Suppressor macrophage treated with lipopolysaccharide for 4 hours (primary cell): Measurements from ENCODE around the gene SLC10A4.
"Not testable (repeated sequence)": the region's sequence is repeated elsewhere in the genome, so short reads cannot be mapped to it uniquely, and the experiment has no call there.

Experiments
- DNase-seq: peaks from one replicate; pipeline ENCODE4 v3.0.0-alpha.2; 2020

The SLC10A4 gene, protein sequence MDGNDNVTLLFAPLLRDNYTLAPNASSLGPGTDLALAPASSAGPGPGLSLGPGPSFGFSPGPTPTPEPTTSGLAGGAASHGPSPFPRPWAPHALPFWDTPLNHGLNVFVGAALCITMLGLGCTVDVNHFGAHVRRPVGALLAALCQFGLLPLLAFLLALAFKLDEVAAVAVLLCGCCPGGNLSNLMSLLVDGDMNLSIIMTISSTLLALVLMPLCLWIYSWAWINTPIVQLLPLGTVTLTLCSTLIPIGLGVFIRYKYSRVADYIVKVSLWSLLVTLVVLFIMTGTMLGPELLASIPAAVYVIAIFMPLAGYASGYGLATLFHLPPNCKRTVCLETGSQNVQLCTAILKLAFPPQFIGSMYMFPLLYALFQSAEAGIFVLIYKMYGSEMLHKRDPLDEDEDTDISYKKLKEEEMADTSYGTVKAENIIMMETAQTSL

DNA sequence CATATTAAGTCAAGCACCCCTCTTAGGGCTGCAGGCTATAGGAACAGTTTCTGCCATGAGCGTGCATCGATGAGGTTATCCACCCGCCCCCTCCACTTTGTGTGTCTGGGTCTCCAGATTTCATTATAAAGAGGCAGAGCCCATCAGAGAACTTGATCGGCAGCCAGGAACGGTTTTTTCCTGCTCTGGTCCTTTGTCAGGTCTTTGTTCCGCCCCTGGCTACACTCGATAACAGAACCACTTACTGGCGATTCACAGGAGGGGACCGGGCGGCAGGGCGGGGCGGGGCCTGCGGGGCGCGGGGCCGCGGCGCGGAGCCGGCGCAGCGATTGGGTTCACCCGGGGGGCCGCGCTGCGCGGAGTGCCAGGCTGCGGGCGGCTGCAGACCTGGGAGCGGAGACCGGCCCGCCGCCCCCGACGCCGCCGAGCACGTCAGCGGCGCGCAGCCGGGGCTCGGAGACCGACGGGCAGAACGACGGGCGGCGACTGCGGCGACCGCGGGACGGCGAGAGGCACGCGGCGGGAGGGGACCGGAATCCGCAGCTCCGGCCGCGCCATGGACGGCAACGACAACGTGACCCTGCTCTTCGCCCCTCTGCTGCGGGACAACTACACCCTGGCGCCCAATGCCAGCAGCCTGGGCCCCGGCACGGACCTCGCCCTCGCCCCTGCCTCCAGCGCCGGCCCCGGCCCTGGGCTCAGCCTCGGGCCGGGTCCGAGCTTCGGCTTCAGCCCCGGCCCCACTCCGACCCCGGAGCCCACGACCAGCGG is at the start of gene SLC10A4:
SLC10A4 (plus strand) TSS at position 338 of the 771 bp plus-strand sequence; CDS start at position 557, 219 bp downstream.
- no peak for DNase-seq

DNA sequence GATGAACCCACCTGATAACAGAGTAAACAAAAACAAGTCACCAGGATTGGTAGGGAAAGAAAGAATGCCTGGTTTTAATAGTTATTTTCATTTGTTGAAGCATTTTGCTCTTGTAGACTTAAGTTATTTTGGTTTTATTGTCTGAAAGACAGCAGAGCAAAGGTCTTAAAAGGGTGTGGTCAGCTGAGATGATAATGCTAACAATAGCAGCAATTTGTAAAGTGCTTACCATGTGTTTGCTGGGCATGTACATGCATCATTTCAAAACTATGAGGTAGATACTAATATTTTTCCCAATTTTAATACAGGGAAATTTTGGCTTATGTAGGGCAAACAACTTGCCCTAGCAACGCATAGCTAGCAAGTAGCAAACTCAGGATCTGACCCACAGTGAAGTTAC is 46.8 kb upstream of the SLC10A4 start:
- no peak for DNase-seq

DNA sequence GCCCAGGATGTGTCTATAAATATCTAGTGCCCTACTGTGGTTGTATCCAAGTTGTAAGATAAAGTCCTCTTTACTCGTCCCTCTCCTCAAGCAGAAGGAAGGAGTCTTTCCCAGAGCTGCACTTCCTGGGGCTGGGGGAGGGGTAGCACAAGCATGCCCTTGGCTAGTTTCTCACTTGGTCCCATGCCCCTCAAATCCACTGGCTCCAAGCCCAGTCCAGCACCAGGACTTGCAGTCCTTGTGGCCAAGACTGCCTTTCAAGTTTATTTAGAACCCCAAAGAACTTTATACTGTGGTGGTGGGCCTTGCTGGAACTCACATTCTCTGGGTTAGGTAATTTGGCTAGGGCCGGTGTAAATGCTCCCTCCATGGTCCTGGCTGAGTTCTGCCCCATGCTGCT is 43.2 kb upstream of the SLC10A4 start:
- no peak for DNase-seq

DNA sequence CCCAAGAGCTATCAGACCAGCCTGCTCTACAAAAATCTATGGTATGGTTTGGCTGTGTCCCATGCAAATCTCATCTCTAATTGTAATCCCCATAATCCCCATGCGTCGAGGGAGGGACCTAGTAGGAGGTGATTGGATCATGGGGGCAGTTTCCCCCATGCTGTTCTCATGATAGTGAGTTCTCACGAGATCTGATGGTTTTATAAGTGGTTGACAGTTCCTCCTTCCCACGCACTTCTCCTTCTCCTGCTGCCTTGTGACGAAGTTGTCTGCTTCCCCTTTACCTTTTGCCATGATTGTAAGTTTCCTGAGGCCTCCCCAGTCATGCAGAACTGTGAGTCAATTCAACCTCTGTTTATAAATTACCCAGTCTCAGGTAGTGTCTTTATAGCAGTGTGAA is 42.2 kb upstream of the SLC10A4 start:
- DNase-seq, result peak; percentile 19

DNA sequence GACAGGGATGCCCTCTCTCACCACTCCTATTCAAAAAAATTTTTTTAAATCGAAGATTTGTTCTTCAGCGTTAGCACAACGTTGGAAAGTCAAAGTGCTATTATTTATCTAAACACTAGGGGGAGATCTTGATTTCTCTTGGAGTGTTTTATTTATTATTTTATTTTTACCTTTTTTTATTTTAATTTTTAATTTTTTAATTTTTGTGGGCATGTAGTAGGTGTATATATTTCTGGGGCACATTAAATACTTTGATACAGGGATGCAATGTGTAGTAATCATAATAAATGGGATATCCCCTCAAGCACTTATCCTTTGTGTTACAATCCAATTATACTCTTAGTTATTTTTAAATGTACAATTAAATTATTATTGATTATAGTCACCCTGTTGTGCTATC is 37.4 kb upstream of the SLC10A4 start:
- DNase-seq, result peak; percentile 42

DNA sequence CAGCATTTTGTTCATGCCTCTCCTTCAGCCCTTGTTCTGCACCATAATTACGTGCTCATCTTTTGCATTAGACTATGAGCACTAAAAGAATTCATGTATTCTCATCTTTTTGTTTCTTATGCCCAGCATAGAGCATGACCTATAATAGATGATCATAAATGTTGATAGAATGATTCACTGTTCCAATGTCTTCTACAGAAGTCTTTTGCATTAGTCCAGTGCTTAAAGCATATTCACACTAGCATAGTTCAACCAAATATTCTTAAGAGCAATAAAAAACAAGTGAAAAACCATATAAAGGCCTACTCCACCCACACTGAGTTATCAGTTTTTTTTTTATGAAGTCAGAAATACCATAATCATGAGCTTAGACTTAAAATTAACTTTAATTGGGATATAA is 36.5 kb upstream of the SLC10A4 start:
- no peak for DNase-seq

DNA sequence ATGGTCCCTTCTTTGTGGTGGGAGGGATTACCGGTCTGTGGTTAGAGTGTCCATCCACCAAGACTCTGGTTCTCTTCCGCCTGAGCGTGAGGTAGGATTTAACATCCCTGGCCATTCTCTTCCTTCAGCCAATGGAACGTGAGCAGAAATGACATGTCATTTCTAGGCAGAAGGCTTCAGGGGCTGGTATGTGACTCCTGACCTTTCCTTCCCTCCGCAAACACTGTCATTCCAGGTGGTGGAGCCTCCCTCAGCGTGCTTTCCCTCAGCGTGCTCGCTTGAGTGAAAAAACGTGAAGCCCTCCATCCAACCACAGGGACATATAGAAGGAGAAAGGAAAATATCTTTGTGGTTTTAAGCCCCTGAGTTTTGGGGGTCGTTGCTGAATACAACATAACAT is 34.0 kb upstream of the SLC10A4 start:
- no peak for DNase-seq

DNA sequence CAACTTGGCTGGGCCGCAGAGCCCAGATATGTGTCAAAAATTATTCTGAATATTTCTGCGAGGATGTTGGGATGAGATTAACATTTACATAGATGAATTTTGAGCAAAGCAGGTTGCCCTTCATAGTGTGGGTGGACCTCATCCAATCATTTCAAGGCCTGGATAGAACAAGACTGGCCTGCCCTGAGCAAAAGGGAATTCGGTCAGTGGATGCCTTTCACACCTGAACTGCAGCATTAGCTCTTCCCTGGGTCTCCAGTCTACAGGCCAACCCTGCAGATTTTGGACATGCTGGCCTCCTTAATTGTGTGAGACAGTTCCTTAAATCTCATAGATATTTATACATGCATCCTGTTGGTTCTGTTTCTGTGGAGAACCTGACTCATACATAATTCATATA is 32.4 kb upstream of the SLC10A4 start:
- no peak for DNase-seq

DNA sequence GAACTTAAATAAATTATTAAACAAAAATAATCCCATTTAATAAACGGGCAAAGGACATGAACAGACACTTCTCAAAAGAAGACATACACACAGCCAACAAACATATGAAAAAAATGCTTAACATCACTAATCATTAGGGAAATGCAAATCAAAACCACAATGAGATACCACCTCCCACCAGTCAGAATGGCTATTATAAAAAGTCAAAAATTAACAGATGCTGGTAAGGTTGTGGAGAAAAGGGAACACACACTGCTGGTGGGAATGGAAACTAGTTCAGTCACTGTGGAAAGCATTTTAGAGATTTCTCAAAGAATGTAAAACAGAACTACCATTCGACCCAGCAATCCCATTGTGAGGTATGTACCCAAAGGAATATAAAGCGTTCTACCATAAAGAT is 31.5 kb upstream of the SLC10A4 start:
- not testable (repeated sequence) for DNase-seq

DNA sequence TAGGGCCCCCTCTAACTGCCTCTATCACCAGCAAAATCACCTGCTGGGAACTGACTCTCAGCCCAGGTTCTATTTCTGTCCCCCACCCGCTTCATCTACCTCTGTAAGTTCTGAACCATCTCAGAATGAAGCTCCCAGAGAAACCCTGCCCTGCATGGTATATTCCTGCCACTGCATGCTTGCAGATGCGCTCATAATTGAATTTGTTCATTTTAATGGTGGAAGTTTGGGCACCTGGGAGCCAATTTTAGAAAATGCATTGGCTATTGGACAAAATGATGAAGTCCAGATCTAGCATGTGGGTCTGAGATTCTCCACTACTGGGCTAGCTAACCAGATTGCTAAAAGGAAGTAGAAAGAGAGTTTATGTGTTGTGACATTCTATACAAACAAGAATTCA is 28.6 kb upstream of the SLC10A4 start:
- DNase-seq, result no peak

DNA sequence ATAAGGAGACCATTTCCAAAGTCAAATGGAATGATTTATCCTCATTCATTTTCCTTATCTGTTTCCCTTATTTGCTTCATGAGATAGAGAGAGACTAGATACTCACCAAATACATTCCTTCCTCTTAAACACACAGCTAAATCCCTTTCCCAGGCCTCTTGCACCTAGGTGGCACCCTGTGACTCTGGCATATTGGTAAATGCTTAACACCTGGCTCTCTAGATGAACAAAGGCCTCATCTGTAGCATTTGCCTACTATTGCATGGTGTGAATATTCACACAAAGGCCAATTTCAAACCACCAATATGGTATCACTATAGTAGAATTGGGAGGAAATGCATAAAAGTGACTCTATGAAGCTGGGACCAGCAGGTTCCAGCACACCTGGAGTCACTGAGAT is 22.1 kb upstream of the SLC10A4 start:
- DNase-seq, result no peak

DNA sequence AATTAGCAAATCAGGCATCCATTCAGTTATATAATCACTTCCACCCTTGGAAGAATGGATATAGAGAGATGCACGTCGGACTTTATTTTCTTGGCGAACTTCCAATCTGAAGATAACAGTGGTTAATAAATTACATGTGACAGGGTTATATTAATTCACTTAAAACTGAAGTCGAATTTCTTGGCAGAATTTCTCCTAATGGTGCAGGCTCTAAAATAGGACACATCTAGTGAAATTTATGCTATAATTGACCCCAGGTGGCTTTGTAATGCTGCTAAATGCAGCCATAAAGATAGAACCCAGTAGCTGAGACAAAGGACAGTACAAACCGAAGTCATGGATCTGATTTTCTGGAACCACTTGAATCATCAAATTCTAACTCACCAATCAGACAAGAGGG is 20.8 kb upstream of the SLC10A4 start:
- no peak for DNase-seq

DNA sequence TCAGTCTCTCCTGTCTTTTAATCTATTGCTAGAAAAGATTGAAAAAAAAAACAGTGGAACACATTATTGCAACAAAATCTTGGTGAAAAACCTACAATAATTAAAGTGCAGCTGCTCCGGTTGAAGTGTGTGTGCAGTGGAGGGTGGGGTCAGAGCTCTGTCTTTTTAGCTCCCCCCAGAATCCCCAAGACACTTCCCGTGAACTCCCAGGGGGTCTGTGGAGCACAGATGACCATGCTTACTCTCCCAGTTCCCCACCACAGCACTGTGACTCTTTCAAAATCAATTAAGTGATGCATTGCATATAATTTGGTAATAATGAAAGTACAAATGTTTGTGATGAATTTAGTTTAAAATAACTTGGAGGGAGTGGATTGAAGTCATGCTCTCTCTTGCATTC is 15.7 kb upstream of the SLC10A4 start:
- no peak for DNase-seq

DNA sequence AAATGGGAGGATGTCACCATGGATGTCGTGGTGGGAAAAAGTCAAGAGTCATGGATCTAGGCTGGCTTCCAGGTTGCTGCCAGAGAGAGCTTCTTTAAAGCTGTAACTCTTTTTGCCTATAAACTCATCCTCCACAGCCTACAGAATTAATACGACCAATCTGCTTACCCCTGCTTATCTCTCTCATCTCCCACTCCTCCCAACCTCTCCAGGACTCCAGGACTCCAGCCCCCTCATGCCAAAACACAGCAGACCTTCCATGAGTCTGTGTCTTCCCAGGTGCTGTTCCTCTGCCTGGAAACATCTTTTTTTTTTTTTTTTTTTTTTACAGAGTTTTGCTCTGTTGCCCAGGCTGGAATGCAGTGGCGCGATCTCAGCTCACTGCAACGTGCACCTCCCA is 15.3 kb upstream of the SLC10A4 start:
- no peak for DNase-seq

DNA sequence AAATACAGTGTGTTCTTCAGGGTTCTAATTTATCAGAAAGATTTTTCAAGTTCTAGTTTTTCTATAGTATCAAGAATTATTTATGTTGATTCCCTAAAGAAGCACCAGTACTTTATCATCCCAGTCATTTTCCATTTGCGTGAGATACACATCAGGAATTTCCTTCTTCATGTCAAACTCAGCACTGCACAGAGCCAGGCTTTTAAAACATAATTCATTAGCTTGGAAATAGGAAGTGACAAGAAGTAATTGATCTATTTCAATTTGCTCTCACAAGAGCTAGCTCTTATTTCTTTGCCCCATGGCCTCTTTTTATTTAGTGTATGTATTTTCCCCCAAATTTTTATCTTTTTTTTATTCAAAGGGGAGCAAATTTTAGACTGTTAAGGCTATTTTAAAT is 13.0 kb upstream of the SLC10A4 start:
- no peak for DNase-seq

DNA sequence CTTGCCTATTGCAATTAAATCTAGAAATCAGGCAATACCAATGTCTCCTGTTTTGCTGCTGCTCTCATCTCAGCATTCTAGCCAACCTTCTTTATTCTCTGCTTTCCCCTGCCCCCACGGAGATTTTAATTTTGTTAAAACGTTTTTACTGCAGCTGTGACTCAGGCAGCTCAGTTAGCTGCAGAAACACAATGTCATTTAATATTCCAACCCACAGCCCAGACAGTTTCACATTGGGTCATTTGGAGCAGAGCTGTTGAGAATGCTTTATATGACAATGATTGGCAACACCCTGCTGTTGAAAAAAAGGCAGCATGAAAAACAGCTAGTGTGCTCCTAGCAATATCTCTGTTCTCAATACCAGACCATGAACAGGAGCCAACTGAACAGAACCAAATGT is 12.6 kb upstream of the SLC10A4 start:
- no peak for DNase-seq

DNA sequence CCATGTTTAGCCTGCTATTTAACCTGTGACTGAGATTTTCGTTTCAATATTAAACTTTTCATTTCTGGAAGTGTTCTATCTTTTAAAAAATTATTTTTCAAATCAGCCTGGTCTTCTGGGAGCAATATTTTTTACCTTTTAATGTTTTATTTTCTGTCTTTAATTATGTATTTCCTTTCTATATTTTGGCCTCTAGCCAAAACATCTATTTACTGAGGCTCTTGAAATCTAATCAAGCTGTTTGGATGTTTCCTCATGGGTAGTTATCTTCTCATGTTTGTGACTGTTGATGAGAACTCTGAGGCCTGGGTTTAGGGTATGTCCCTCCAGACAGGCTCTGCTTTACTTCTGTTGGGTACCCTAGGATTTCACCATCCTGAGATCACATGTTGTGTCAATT is 10.3 kb upstream of the SLC10A4 start:
- DNase-seq, result no peak

DNA sequence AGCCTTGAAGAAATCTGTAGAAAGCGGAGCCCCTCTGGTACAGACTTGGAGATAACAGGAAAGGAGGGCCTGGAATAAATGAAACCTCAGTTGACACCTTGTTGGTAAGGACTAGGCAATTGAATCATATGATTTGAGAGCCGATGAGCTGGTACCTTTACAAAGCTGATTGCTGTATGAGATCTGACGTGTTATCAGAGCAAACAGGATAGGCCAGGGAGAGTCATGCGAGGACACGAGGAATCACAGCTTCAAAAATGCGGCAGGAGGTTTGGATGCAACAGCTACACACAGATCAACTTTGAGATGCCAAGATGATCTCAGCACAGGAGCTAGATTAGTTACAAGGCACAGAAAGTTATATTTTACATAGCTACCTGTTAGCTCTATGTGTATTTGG is 7.4 kb upstream of the SLC10A4 start:
- no peak for DNase-seq

DNA sequence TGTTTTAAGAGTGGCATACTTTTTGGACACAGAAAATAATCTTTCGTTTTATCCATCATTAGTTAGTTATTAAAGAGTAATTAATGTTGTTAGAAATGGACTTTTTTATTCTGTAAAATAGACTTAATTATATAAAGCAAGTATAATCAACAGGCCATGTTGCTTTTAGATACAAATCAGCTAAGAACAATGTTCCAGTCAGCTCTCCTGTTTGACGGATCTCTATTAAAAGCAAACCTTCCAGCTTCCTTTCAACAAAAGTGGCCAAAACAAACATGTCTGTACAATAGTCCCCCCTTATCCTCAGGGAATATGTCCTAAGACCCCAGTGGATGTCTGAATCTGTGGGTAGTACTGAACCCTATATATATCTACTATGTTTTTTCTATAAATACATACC is 4.9 kb upstream of the SLC10A4 start:
- no peak for DNase-seq

DNA sequence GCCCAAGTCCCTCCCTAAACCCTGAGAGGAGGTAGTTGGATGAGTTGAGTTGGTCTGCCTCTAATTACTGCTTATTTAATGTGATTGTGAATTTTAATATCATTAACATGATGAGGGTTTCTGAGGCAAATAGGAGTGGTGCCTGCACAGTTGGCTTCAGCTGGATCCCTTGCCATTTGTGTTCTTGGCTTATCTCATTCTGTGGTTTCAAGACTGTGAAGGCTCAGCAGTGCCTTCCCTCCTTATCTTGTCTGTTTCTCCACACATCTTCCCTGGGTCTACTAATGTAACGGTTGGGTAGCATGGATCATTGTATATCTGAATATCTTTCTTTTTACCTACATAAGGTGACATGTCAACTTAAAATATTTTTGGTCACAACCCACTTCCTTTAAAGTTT is 1.6 kb upstream of the SLC10A4 start:
- no peak for DNase-seq

DNA sequence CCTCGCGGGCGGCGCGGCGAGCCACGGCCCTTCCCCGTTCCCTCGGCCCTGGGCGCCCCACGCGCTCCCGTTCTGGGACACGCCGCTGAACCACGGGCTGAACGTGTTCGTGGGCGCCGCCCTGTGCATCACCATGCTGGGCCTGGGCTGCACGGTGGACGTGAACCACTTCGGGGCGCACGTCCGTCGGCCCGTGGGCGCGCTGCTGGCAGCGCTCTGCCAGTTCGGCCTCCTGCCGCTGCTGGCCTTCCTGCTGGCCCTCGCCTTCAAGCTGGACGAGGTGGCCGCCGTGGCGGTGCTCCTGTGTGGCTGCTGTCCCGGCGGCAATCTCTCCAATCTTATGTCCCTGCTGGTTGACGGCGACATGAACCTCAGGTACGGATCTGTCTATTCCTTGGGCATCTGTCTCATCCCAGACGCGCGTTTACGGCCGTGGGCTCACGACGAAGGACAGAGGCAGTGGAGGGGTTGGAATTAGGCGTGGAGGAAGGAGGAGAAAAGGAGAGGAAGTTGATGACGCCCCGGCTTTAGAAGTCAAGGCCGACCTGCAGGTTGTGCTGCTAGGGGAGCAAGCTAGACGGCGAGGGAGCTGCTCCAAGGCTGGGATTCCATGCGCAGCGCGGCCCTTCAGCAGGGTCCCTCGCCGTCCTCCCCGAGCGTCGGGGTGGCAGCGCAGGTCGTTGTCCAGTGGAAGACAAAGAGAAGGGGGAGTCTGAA is 792 bp downstream of the SLC10A4 start:
- peak; percentile 5 for DNase-seq

DNA sequence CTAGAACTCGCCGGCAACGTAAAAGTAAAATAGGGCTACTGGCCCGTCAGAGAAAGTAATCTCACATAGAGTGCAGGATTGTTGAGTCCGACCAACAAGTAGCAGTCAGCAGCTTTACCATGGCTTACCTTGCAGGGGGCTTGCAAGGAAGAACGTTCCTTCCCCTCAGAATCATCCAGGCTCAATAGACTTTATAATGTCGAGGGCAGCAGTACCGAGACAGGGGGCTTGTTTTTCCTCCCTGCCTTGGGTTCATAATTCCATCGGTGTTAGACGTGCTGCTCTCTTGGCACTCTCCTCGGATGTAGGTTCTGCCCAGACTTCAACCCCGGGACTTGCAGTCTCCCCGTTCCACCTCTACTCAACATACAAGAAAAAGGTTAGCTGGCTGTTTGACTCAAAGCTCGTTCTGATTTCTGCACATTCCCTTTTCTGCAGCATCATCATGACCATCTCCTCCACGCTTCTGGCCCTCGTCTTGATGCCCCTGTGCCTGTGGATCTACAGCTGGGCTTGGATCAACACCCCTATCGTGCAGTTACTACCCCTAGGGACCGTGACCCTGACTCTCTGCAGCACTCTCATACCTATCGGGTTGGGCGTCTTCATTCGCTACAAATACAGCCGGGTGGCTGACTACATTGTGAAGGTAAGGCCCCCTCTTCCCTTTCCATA is 1.5 kb downstream of the SLC10A4 start:
- DNase-seq, result no peak

DNA sequence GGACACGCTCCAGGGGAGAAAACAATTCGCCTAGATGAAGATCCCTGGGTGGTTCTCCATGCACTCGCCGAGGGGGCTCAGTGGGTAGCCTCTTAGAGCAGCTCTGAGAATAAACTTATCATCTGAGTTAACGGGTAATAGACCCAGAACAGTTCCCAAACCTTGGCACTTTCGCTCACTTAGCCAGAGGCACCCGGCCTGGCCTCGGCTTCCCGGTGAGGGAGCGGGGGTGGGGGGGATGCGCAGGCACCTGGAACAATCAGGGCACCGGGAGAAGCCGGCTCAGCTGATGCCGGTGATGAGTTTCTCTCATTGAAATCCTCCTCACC is 6.5 kb downstream of the SLC10A4 start:
- no peak for DNase-seq
